Activated CD4-positive, alpha-beta T cell treated with anti-CD3 and anti-CD28 coated beads, Interleukin-2, amount 50 U/mL, for 16 hours (primary cell): ENCODE data around the gene PRRC2A.

Experiments used
- DNase-seq: peaks from one replicate; pipeline ENCODE4 v3.0.0-alpha.2; 2020

Gene PRRC2A

DNA sequence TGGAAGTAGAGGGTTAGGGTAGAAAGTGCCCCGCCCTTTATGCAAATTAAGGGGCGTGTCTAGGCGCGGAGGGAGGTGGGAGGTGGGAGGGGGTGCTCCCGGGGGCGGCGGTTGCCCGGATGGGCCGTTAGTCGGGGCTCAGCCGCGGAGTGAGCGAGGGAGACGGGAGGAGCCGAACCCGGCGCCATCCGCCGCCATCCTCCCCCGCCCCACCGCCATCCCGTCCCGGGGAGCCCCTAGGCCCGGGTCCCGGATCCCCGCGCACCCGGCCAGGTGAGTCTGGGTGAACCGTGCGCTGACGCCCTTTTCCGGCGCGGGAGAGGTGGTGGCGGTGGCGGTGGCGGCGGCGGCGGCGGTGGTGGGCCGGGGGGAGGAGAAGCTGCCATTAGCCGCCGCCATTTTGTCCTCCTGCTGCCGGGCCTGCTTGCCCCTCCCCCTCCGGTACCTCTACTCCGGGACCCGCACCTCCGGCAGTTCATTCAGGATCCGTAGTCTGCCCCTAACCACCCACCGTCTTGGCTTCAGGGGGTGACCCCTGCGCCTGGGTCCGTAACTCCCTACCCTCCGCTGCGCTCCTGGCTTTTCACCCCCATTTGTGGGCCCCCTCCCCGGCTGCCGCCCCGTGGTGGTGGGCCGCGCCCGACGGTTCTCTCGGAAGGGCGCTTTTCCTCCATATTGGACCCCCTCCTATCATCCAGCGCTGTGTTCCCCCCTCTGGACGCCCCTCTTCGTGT lies at the start of gene PRRC2A:
TSS of gene PRRC2A (plus strand) at position 130 of the 734 bp plus-strand sequence. CDS start 2,075 bp downstream, outside the sequence.
- DNase-seq = peak; percentile 80

DNA sequence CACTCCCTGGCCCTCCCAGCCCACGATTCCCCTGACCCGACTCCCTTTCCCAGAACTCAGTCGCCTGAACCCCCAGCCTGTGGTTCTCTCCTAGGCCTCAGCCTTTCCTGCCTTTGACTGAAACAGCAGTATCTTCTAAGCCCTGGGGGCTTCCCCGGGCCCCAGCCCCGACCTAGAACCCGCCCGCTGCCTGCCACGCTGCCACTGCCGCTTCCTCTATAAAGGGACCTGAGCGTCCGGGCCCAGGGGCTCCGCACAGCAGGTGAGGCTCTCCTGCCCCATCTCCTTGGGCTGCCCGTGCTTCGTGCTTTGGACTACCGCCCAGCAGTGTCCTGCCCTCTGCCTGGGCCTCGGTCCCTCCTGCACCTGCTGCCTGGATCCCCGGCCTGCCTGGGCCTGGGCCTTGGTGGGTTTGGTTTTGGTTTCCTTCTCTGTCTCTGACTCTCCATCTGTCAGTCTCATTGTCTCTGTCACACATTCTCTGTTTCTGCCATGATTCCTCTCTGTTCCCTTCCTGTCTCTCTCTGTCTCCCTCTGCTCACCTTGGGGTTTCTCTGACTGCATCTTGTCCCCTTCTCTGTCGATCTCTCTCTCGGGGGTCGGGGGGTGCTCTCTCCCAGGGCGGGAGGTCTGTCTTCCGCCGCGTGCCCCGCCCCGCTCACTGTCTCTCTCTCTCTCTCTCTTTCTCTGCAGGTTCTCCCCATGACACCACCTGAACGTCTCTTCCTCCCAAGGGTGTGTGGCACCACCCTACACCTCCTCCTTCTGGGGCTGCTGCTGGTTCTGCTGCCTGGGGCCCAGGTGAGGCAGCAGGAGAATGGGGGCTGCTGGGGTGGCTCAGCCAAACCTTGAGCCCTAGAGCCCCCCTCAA lies 48.2 kb upstream of the PRRC2A start, which contains the start of gene LTA:
TSS of gene LTA (plus strand) at position 249 of the 871 bp plus-strand sequence. CDS start at position 703, 454 bp downstream.
- DNase-seq = peak; percentile 87

DNA sequence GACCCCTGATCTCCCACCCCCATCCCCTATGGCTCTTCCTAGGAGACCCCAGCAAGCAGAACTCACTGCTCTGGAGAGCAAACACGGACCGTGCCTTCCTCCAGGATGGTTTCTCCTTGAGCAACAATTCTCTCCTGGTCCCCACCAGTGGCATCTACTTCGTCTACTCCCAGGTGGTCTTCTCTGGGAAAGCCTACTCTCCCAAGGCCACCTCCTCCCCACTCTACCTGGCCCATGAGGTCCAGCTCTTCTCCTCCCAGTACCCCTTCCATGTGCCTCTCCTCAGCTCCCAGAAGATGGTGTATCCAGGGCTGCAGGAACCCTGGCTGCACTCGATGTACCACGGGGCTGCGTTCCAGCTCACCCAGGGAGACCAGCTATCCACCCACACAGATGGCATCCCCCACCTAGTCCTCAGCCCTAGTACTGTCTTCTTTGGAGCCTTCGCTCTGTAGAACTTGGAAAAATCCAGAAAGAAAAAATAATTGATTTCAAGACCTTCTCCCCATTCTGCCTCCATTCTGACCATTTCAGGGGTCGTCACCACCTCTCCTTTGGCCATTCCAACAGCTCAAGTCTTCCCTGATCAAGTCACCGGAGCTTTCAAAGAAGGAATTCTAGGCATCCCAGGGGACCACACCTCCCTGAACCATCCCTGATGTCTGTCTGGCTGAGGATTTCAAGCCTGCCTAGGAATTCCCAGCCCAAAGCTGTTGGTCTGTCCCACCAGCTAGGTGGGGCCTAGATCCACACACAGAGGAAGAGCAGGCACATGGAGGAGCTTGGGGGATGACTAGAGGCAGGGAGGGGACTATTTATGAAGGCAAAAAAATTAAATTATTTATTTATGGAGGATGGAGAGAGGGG lies 47.0 kb upstream of the PRRC2A start:
- DNase-seq = no peak

DNA sequence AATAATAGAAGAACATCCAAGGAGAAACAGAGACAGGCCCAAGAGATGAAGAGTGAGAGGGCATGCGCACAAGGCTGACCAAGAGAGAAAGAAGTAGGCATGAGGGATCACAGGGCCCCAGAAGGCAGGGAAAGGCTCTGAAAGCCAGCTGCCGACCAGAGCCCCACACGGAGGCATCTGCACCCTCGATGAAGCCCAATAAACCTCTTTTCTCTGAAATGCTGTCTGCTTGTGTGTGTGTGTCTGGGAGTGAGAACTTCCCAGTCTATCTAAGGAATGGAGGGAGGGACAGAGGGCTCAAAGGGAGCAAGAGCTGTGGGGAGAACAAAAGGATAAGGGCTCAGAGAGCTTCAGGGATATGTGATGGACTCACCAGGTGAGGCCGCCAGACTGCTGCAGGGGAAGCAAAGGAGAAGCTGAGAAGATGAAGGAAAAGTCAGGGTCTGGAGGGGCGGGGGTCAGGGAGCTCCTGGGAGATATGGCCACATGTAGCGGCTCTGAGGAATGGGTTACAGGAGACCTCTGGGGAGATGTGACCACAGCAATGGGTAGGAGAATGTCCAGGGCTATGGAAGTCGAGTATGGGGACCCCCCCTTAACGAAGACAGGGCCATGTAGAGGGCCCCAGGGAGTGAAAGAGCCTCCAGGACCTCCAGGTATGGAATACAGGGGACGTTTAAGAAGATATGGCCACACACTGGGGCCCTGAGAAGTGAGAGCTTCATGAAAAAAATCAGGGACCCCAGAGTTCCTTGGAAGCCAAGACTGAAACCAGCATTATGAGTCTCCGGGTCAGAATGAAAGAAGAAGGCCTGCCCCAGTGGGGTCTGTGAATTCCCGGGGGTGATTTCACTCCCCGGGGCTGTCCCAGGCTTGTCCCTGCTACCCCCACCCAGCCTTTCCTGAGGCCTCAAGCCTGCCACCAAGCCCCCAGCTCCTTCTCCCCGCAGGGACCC lies 46.1 kb upstream of the PRRC2A start:
- DNase-seq = peak; percentile 59

DNA sequence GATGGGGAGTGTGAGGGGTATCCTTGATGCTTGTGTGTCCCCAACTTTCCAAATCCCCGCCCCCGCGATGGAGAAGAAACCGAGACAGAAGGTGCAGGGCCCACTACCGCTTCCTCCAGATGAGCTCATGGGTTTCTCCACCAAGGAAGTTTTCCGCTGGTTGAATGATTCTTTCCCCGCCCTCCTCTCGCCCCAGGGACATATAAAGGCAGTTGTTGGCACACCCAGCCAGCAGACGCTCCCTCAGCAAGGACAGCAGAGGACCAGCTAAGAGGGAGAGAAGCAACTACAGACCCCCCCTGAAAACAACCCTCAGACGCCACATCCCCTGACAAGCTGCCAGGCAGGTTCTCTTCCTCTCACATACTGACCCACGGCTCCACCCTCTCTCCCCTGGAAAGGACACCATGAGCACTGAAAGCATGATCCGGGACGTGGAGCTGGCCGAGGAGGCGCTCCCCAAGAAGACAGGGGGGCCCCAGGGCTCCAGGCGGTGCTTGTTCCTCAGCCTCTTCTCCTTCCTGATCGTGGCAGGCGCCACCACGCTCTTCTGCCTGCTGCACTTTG lies 45.1 kb upstream of the PRRC2A start, which contains the start of gene TNF:
TSS of gene TNF (plus strand) at position 231 of the 567 bp plus-strand sequence. CDS start at position 408, 177 bp downstream.
- DNase-seq = peak; percentile 96

DNA sequence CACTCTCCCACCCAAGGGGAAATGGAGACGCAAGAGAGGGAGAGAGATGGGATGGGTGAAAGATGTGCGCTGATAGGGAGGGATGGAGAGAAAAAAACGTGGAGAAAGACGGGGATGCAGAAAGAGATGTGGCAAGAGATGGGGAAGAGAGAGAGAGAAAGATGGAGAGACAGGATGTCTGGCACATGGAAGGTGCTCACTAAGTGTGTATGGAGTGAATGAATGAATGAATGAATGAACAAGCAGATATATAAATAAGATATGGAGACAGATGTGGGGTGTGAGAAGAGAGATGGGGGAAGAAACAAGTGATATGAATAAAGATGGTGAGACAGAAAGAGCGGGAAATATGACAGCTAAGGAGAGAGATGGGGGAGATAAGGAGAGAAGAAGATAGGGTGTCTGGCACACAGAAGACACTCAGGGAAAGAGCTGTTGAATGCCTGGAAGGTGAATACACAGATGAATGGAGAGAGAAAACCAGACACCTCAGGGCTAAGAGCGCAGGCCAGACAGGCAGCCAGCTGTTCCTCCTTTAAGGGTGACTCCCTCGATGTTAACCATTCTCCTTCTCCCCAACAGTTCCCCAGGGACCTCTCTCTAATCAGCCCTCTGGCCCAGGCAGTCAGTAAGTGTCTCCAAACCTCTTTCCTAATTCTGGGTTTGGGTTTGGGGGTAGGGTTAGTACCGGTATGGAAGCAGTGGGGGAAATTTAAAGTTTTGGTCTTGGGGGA lies 44.4 kb upstream of the PRRC2A start:
- DNase-seq = no peak

DNA sequence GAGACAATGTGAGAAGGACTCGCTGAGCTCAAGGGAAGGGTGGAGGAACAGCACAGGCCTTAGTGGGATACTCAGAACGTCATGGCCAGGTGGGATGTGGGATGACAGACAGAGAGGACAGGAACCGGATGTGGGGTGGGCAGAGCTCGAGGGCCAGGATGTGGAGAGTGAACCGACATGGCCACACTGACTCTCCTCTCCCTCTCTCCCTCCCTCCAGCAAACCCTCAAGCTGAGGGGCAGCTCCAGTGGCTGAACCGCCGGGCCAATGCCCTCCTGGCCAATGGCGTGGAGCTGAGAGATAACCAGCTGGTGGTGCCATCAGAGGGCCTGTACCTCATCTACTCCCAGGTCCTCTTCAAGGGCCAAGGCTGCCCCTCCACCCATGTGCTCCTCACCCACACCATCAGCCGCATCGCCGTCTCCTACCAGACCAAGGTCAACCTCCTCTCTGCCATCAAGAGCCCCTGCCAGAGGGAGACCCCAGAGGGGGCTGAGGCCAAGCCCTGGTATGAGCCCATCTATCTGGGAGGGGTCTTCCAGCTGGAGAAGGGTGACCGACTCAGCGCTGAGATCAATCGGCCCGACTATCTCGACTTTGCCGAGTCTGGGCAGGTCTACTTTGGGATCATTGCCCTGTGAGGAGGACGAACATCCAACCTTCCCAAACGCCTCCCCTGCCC lies 43.5 kb upstream of the PRRC2A start:
- peak; percentile 81 for DNase-seq

DNA sequence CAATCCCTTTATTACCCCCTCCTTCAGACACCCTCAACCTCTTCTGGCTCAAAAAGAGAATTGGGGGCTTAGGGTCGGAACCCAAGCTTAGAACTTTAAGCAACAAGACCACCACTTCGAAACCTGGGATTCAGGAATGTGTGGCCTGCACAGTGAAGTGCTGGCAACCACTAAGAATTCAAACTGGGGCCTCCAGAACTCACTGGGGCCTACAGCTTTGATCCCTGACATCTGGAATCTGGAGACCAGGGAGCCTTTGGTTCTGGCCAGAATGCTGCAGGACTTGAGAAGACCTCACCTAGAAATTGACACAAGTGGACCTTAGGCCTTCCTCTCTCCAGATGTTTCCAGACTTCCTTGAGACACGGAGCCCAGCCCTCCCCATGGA lies 42.9 kb upstream of the PRRC2A start:
- no peak for DNase-seq

DNA sequence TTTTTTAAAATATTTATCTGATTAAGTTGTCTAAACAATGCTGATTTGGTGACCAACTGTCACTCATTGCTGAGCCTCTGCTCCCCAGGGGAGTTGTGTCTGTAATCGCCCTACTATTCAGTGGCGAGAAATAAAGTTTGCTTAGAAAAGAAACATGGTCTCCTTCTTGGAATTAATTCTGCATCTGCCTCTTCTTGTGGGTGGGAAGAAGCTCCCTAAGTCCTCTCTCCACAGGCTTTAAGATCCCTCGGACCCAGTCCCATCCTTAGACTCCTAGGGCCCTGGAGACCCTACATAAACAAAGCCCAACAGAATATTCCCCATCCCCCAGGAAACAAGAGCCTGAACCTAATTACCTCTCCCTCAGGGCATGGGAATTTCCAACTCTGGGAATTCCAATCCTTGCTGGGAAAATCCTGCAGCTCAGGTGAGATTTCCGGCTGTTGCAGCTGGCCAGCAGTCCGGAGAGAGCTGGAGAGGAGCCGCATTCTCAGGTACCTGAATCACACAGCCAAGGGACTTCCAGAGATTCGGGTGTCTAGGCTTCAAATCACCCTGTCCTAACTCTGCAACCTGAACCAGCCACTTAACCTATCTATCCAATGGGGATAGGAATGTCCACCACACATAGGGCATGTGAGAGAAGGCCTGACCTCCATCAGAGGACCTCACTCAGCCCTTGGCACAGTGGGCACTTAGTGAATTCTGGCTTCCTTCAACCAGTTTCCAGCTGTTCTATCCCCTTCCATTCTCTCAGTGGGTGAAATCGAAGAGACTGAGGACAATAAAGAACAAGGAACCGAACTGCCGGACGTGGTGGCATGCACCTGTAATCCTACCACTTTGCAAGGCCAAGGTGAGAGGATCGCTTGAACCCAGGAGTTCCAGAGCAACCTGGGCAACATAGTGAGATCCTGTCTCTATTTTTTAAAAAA lies 42.1 kb upstream of the PRRC2A start:
- DNase-seq = no peak

DNA sequence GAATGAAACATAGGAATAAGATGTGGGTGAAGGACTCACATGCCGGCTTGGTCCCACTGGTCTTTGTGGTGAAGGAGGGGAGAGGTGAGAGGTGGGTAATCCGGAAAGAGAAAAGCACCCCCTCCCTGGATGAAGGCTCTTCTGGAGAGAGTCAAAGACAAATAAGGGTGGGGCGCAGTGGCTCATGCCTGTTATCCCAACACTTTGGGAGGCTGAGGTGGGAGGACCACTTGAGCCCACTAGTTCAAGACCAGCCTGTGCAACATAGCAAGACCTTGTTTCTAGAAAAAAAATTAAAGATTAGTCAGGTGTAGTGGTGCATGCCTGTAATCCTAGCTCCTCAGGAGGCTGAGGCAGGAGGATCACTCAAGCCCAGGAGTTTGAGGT lies 41.4 kb upstream of the PRRC2A start:
- DNase-seq = no peak

DNA sequence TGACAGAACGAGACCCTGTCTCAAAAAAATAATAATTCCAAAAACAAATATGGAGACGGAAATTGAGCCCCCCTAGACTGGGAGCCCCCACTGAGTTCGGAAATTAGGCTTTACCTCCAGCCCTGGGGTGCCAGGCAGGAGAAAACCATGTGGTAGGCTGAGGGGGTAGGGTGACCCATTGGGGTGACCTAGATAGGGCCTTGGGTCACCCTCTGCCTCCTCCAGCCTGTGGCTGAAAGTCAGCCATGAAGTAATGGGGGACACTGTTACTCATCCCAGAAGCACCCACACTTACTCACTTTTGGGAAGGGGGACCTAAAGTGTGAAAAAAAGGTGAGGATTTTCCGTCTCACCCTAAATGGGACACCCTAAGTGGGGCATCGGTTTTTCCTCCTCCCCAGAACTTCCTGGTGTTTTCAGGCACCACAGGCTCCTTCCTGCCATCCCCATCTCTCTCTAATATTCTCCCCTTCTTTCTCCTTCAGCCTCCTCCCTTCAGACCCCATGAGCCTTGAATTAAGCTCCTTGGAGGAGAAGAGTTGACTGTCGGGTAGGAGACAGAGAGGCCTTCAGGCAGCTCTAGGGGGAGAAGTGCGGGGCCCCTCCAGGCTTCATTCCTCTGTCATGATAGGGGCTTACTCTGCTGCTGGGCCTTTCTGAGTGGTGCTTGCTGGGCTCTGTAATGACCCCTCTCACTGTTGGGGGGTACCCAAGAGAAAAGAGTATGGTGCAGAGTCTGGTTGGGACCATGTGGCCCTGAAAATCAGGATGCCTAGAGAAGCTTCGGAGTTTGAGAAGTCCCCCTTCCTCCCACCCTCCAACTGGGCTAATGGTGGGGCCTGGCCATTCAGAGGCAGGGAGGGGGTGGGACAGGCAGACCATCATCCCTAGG lies 40.7 kb upstream of the PRRC2A start:
- peak; percentile 53 for DNase-seq

DNA sequence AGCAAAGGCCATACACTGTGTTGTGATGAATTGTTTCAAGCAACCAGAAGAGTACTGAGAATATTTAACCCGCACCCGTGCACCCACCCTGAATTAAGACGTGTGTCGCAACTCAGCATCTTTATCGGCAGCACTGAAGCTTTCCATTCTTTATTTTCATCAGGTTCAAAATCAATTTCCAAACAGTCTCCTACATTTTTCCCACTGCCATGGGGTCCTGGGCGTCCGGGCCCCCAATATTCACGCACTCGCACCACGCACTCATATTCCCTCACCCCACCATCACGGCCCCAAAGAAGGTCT lies 40.1 kb upstream of the PRRC2A start:
- no peak for DNase-seq

DNA sequence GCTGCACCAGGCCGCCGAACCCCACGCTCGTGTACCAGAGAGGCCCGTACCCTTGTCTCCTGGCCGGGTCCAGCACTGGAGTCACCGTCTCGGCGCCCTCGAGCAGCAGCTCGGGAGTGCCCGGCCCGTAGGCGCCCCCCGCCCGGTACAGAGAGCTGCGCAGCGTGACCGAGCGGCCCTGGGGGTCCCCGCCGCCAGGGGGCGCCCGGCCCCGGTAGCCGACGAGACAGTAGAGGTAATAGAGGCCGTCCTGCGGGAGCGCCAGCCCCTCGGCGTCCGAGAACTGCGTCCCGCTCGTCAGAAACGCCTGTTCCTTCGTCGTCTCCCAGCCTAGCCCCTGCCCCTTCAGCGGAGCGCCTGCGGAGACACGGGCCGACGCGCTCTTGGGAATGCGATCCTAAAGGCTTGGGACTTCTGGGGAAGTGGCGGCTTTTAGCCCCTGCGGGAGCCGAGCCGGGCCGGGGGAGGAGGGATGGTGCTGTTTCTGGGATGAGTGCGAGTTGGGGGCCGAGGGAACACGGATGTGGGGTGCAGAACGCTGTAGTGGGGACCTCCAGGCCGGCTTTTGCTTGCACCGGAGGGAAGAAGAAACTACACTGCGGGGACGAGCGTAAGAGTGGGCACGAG lies 39.6 kb upstream of the PRRC2A start:
- DNase-seq = peak; percentile 92

DNA sequence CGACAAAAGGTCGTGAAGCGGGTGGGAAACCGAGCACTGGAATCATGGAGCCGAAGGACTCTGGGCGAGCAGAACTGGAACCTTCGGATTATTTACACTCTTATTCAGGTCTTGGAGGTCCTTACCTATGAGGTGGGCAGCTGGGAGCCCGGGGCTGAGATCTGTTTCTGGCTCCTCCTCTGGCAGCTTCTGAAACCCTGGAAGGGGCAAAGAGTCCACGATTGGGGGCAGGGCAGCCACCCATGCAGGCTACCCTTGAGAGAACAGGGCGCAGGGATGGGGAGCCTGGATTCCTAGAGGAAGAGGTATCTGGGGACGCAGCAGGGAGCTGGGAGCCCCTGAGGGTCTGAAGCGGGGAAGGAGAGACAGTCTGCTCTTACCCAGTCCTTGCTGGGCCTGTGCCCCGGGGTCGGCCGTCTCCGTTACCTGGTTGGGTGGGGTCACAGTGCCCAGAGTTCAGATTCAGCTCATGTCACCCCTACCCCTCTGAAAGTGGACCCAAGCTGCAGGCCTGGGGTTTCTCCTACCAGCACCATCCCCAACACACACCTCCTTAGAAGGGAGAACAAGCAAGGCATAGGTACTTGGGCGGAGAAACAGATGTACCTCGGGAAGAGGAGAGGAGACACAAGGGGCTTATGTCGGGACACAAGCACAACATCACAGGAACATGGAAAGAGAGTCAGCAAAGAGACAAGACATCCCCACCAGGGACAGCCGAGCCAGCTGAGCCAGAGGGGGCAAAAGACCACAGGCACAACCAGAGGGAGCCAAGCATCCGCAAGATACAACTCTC lies 38.9 kb upstream of the PRRC2A start:
- DNase-seq = no peak

DNA sequence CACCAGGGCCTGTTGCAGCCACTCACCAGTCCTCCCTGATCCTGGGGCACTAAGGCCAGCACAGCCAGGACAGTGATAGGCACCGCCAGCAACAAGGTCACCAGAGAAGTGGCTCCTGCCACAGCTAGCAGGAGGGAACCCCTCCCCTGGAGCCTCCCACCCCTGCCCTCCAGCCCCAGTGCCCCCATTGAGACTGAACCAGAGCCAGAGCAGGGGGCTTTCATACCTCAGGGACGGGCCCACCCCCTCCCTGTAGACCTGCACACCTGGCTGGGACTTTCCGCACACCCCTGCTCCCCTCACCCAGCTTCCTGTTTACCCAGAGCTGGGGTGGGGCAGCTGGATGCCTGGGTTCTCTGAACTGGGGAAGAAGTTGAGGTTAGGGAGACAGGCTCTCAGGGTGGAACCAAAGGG lies 38.3 kb upstream of the PRRC2A start, which contains the start of gene LTB:
TSS of gene LTB (minus strand) at position 195 of the 414 bp plus-strand sequence. CDS start at position 188, 7 bp downstream.
- DNase-seq = peak; percentile 70

DNA sequence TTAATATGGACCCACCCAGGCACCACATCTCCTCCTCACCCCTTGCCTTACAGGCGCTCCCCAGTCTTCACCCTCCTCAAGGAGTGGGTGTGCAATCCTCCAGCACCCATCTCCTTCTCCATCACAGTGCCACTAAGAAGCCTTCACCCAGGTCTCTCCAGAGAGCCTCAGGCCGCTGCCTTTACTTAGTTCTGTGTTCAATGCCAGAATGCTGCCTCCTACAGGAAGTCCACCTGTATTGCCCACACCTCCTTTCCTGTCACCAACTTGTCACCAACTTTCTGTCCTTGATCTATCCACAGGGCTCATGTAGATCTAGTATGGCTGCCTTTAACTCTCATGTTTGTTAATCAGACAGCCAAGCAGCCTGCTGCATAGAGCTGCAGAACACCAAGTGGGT lies 35.0 kb upstream of the PRRC2A start:
- peak; percentile 82 for DNase-seq
